ENCODE measurements around the gene TPSB2.

DNA sequence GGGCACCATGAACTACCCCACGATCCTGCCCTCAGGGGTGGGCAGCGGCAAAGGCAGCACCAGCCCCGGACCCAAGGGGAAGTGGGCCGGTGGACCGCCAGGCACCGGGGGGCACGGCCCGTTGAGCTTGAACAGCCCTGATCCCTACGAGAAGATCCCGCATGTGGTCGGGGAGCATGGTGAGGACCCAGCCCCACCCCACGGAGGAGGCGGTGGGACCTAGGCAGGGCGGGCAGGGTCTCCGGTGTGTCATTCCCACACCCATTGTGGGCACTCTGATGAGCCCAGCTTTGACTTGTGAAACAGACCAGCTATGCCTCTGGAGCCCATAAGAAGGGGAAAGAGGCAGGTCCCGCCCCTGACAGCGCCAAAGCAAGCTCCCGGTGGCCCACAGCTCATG is 27.7 kb downstream of the TPSB2 start:
- TF ChIP-seq, protein P1, sequence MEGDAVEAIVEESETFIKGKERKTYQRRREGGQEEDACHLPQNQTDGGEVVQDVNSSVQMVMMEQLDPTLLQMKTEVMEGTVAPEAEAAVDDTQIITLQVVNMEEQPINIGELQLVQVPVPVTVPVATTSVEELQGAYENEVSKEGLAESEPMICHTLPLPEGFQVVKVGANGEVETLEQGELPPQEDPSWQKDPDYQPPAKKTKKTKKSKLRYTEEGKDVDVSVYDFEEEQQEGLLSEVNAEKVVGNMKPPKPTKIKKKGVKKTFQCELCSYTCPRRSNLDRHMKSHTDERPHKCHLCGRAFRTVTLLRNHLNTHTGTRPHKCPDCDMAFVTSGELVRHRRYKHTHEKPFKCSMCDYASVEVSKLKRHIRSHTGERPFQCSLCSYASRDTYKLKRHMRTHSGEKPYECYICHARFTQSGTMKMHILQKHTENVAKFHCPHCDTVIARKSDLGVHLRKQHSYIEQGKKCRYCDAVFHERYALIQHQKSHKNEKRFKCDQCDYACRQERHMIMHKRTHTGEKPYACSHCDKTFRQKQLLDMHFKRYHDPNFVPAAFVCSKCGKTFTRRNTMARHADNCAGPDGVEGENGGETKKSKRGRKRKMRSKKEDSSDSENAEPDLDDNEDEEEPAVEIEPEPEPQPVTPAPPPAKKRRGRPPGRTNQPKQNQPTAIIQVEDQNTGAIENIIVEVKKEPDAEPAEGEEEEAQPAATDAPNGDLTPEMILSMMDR (IDR thresholded peaks at IDR 0.05) = no peak
- TF ChIP-seq POLR2A (IDR thresholded peaks at IDR 0.05; ENCODE audit: low read depth) = no peak
